Measurements from ENCODE around the gene DLG5. TPM values are rescaled to one million over a fixed set of nuclear protein-coding genes. Genes with fewer than 3 reads are reported as not detected.

The DLG5 gene
- total RNA-seq, 1 donor from 2014 or later: 32.9 TPM

DNA sequence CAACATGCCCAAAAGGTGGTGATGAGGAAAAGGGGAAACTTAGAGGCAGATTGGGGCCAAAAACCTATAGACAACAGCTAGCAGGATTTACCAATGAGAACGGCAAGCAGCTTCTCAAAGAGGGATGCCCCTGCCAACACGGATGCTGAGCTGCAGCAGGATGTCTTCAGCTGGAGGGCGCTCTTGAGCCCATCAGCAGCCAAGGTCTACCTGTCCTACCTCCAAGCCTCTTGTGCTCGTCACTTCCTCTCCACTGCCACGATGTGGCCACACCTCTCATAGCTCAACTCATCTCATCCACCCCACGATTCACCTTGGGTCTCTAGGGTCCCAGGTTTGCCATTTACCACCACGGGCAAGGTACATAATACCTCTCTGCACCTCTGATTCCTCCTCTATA lies 36.5 kb downstream of the DLG5 start:
- DNase-seq (ENCODE audit: low spot score in 2 of 2): no peak
- H3K27me3 ChIP-seq: no peaks in the 10 kb centered on the region
- intact Hi-C loops (cut with DNase I): no loop called here
- no peak overlapping the region for H3K27ac ChIP-seq
- TF ChIP-seq, protein P1, sequence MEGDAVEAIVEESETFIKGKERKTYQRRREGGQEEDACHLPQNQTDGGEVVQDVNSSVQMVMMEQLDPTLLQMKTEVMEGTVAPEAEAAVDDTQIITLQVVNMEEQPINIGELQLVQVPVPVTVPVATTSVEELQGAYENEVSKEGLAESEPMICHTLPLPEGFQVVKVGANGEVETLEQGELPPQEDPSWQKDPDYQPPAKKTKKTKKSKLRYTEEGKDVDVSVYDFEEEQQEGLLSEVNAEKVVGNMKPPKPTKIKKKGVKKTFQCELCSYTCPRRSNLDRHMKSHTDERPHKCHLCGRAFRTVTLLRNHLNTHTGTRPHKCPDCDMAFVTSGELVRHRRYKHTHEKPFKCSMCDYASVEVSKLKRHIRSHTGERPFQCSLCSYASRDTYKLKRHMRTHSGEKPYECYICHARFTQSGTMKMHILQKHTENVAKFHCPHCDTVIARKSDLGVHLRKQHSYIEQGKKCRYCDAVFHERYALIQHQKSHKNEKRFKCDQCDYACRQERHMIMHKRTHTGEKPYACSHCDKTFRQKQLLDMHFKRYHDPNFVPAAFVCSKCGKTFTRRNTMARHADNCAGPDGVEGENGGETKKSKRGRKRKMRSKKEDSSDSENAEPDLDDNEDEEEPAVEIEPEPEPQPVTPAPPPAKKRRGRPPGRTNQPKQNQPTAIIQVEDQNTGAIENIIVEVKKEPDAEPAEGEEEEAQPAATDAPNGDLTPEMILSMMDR (IDR thresholded peaks at IDR 0.05): no peak
- H3K9me3 ChIP-seq: no peaks in the 10 kb centered on the region
- no peak overlapping the region for H3K4me3 ChIP-seq
- no peaks in the 10 kb centered on the region for H3K36me3 ChIP-seq
- peaks cover 6 to 45% of the 10 kb centered on the region in 2 donors for H3K4me1 ChIP-seq

DNA sequence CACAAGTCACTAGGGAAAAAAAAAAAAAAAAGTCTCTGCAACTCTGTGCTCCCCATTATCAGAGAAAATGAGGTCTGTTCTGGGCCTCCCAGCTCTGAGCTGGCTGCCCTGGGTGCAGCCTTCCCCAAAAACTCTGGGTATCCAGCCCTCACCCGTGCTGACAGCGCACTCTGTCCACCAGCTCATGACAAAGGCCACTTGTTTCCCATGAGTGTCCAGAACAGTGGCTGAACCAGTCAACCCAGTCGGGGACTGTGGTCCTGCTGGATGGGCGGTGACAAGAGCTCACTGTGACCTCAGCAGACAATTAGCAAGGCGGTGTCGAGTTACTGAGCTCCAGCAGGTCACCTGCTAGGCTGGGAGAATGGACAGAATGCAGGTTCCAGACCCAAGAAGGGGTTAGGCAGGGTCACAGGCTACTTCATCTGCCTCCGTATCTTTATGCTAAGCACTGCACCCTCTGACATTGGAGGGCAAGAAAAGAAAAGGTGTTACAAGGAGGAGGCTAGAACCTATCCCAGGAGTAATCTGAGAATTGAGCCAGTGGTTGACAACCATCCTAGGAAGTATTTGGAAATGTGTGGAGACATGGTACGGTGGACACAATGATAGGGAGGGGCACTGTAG lies 37.2 kb downstream of the DLG5 start:
- intact Hi-C loops (cut with DNase I): no loop called here
- H3K4me1 ChIP-seq: peaks cover 6 to 45% of the 10 kb centered on the region in 2 donors

DNA sequence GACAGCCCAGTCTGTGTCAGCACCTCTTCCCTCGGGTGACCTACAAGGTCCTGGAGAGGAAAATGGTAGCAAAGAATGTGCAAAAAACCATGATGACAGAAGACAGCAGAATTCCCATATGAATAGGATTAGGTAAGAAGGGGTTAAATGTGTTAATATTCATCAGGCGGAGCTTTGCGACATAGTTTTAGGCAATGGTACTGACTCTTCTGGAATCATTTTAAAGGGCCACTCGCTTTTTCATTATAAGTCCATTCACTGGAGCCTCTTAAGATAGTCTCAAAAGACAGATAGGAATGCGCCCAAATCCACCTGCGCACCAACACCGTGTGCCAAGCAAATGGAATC lies 38.2 kb downstream of the DLG5 start:
- Histone ChIP-seq H3K27me3 (no peaks in the 10 kb centered on the region), H3K36me3 (no peaks in the 10 kb centered on the region), H3K27ac (peak overlapping the region; percentile 73 to 78), H3K4me3 (peak overlapping the region; percentile 37 to 41), H3K9me3 (no peaks in the 10 kb centered on the region), H3K4me1 (peaks cover 6 to 43% of the 10 kb centered on the region in 2 donors)
- intact Hi-C loops (cut with DNase I): no loop called here
- DNase-seq (ENCODE audit: low spot score in 2 of 2): no peak
- TF ChIP-seq, protein P1 (IDR thresholded peaks at IDR 0.05): no peak

More for the DNA sequence above, 37.2 kb downstream of the DLG5 start:
- no peaks in the 10 kb centered on the region for H3K27me3 ChIP-seq
- no peaks in the 10 kb centered on the region for H3K36me3 ChIP-seq
- no peak for DNase-seq (ENCODE audit: low spot score in 2 of 2)
- H3K9me3 ChIP-seq: no peaks in the 10 kb centered on the region
- no peak overlapping the region for H3K4me3 ChIP-seq
- H3K27ac ChIP-seq: peak overlapping the region; percentile 73 to 78
- TF ChIP-seq, protein P1 (IDR thresholded peaks at IDR 0.05): no peak

DNA sequence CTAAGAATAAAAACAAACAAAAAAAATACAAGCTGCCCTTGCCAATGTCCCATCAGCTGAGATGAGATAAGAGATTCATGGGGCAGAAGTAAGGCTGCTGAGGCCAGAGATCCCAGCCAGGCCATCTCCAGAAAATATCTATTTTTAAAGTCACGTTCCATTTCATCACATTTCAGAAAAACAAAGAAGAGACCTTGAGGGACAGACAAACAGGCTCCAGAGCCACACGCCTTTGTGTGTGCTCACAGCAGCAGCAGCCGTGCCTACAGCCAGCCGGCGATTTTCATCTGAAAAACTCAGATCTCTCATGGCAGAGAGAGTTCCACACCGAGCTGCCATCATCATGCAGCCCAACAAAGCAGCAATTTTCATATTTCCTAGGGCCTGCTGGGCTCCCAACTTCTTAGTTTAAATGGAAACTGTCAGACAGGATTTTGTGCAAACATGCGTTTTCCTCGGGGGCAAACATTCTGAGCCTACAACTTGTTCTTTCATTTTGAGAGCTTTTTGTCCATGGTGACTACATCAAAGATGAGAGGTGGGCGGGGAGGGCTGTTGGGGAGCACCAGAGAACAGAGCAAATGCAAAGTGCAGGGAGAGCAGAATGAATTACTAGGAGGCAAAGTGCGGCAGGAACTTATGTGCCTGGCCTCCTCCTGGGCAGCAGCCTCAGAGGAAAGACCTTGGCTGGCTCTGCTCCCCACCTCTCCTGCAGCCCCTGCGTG lies 38.8 kb downstream of the DLG5 start:
- DNase-seq (ENCODE audit: low spot score in 2 of 2): no peak
- peak overlapping the region; percentile 37 to 41 for H3K4me3 ChIP-seq
- TF ChIP-seq, protein P1 (IDR thresholded peaks at IDR 0.05): no peak
- no peaks in the 10 kb centered on the region for H3K27me3 ChIP-seq
- H3K27ac ChIP-seq: peak overlapping the region; percentile 73 to 78
- peaks cover 6 to 40% of the 10 kb centered on the region in 2 donors for H3K4me1 ChIP-seq
- H3K36me3 ChIP-seq: no peaks in the 10 kb centered on the region
- intact Hi-C loops (cut with DNase I): no loop called here
- H3K9me3 ChIP-seq: no peaks in the 10 kb centered on the region

DNA sequence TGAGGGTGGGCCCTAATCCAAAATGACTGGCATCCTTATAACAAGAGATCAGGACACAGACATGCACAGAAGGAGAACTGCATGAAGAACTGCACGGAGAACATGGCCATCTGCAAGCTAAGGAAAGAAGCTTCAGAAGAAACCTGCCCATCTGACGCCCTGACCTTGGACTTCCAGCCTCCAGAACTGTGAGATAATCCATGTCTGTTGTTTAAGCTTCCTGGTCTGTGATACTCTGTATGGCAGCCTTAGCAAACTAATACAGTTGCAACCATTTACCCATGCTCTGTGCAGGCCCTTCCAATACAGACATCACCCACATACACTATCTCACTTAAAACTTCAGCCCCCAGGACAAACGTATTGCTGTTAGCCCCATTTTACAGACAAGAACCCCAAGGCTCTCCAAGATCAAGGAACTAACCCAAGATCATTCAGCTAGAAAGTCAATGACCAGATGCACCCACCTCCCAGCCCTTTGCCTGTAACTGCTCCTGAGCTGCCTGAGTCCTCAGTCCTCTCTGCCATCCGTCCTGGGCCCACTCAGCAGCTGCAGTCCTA lies 39.7 kb downstream of the DLG5 start:
- TF ChIP-seq, protein P1 (IDR thresholded peaks at IDR 0.05): no peak
- Histone ChIP-seq H3K27ac (peak overlapping the region; percentile 73 to 78), H3K36me3 (no peaks in the 10 kb centered on the region), H3K9me3 (no peaks in the 10 kb centered on the region), H3K4me1 (peaks cover 6 to 32% of the 10 kb centered on the region in 2 donors), H3K4me3 (peak overlapping the region; percentile 37 to 41), H3K27me3 (no peaks in the 10 kb centered on the region)
- no peak for DNase-seq (ENCODE audit: low spot score in 2 of 2)
- intact Hi-C loops (cut with DNase I): no loop called here
